Measurements from ENCODE around the gene CSTF3.

The CSTF3 gene

DNA sequence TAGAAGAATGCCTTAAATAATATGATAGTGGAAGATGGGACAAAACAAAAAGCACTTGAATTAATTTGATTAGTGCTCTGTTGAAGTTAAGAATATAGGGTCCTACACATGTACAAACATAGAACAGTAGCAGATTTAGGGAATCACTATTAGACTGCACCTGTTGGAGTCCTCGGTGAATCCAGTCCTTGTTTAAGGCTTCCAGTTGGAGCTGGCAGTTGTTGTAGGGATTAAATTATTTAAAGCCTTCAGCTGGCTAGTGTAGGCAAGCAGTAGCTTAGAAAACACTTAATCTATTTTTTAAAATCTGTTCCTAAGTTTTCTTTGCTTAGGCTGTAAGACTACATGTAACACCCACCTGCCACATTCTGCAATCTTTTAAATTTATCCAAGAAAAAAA, 24.5 kb upstream of the CSTF3 start:
- Histone ChIP-seq H3K27ac (no peak overlapping the region), H3K36me3 (ENCODE audit: insufficient read depth) (no peaks in the 10 kb centered on the region), H3K4me1 (ENCODE audit: low read depth, poor library complexity, severe bottlenecking) (no peaks in the 10 kb centered on the region), H3K79me2 (ENCODE audit: insufficient read depth, low read depth) (no peaks in the 10 kb centered on the region), H3K27me3 (ENCODE audit: insufficient read depth, low read depth) (no peaks in the 10 kb centered on the region), H4K20me1 (ENCODE audit: insufficient read depth) (no peaks in the 10 kb centered on the region), H3K4me3 (IDR thresholded peaks at IDR 0.05; ENCODE audit: insufficient read depth, low read depth, low read length) (no peak overlapping the region), H3K4me2 (no peak overlapping the region), H2AFZ (ENCODE audit: low read depth) (no peak overlapping the region), H3K9ac (no peak overlapping the region)
- TF ChIP-seq, protein P1, sequence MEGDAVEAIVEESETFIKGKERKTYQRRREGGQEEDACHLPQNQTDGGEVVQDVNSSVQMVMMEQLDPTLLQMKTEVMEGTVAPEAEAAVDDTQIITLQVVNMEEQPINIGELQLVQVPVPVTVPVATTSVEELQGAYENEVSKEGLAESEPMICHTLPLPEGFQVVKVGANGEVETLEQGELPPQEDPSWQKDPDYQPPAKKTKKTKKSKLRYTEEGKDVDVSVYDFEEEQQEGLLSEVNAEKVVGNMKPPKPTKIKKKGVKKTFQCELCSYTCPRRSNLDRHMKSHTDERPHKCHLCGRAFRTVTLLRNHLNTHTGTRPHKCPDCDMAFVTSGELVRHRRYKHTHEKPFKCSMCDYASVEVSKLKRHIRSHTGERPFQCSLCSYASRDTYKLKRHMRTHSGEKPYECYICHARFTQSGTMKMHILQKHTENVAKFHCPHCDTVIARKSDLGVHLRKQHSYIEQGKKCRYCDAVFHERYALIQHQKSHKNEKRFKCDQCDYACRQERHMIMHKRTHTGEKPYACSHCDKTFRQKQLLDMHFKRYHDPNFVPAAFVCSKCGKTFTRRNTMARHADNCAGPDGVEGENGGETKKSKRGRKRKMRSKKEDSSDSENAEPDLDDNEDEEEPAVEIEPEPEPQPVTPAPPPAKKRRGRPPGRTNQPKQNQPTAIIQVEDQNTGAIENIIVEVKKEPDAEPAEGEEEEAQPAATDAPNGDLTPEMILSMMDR (conservative IDR thresholded peaks at IDR 0.05; ENCODE audit: low read depth, low read length), result no peak

DNA sequence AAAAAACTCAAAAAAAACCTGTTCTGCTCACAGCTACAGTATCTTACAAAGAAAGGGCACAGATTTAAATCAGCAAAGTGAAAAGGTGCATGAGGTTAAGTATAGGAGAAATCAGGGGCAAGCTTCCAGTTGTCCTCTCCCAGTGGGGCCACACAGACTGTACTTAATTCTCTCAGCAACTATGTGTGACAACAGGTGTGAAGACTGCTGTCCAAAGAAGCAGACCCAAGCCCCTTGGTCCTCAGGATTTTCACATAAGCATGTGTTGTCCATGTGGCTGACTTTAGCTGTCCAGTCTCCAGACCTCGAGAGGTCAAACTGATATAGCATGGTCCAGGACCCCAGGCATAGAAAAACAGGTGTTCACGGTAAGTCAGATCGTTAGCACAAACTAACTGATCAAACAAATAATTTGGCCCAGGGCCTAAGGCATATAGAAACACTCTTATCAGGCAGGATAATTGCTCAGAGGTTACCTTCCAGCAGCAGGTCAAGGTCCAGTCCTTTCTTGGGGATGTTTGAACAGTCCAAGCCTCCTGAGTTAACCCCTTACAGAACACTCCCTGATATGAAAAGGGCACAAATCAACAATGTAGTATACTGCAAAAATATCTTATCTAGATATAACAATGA, 21.1 kb upstream of the CSTF3 start:
- H3K9ac ChIP-seq, result no peak overlapping the region
- no peaks in the 10 kb centered on the region for H3K36me3 ChIP-seq (ENCODE audit: insufficient read depth)
- no peaks in the 10 kb centered on the region for H3K4me1 ChIP-seq (ENCODE audit: low read depth, poor library complexity, severe bottlenecking)
- H3K4me3 ChIP-seq (IDR thresholded peaks at IDR 0.05; ENCODE audit: insufficient read depth, low read depth, low read length), result no peak overlapping the region
- H3K79me2 ChIP-seq (ENCODE audit: insufficient read depth, low read depth), result no peaks in the 10 kb centered on the region
- H2AFZ ChIP-seq (ENCODE audit: low read depth), result no peak overlapping the region
- H4K20me1 ChIP-seq (ENCODE audit: insufficient read depth), result no peaks in the 10 kb centered on the region
- TF ChIP-seq, protein P1 (conservative IDR thresholded peaks at IDR 0.05; ENCODE audit: low read depth, low read length), result no peak
- no peak overlapping the region for H3K4me2 ChIP-seq
- H3K27ac ChIP-seq, result no peak overlapping the region
- no peaks in the 10 kb centered on the region for H3K27me3 ChIP-seq (ENCODE audit: insufficient read depth, low read depth)

DNA sequence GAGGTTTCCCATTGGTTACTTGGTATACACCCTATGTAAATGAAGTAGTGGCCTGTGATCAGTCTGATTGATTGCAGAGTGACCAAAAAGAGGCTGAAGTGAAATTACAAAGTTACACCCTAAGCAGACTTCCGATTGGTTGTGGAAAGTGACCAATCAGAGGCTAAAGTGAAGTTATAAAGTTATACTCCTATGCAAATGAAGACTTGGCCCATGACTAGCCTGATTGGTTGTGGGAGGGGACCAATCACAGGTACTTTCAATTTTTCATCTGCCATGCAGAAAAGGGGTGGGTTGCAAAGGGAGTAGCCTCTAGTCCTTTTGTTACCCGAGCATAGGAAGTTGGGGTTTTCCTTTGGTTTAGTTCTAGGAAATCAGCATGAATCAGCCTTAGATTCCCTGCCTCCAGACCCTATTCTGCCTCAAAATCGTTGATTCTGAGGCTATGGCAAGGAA, 18.1 kb upstream of the CSTF3 start:
- H3K27ac ChIP-seq, result no peak overlapping the region

DNA sequence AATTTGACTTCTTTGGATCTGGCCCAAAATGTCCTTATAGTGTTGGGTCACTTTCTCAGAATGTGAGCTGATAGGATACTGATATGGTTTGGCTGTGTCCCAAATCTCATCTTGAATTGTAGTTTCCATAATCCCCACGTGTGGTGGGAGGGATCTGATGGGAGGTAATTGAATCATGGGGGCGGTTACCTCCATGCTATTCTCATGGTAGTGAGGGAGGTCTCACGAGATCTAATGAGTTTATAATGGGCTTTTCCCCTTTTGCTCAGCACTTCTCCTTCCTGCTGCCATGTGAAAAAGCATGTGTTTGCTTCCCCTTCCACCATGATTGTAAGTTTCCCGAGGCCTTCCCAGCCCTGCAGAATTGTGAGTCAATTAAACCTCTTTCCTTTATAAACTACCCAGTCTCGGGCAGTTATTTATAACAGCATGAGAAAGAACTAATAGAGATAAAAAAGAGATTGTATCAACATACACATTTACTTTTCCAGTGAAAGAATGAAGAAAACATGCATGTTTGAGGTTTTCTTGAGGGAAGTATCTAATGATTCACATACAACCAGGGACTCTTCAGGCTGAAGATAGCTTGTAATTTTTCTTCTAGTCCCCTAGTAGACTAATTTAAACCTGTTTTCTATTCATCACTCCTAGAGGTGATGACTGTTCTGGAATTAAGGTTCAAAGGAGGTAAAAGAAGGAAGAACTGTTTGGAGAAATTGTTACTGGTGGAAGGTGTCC, 17.3 kb upstream of the CSTF3 start:
- no peaks in the 10 kb centered on the region for H3K4me1 ChIP-seq (ENCODE audit: low read depth, poor library complexity, severe bottlenecking)
- no peak overlapping the region for H3K4me3 ChIP-seq (IDR thresholded peaks at IDR 0.05; ENCODE audit: insufficient read depth, low read depth, low read length)
- H3K9ac ChIP-seq, result no peak overlapping the region
- no peak overlapping the region for H3K4me2 ChIP-seq
- no peaks in the 10 kb centered on the region for H4K20me1 ChIP-seq (ENCODE audit: insufficient read depth)
- H3K27me3 ChIP-seq (ENCODE audit: insufficient read depth, low read depth), result no peaks in the 10 kb centered on the region
- no peak overlapping the region for H3K27ac ChIP-seq
- H2AFZ ChIP-seq (ENCODE audit: low read depth), result no peak overlapping the region
- no peaks in the 10 kb centered on the region for H3K36me3 ChIP-seq (ENCODE audit: insufficient read depth)
- TF ChIP-seq, protein P1 (conservative IDR thresholded peaks at IDR 0.05; ENCODE audit: low read depth, low read length), result no peak
- H3K79me2 ChIP-seq (ENCODE audit: insufficient read depth, low read depth), result no peaks in the 10 kb centered on the region

More for the DNA sequence above, 18.1 kb upstream of the CSTF3 start:
- Histone ChIP-seq H3K36me3 (ENCODE audit: insufficient read depth) (no peaks in the 10 kb centered on the region), H3K27me3 (ENCODE audit: insufficient read depth, low read depth) (no peaks in the 10 kb centered on the region), H3K79me2 (ENCODE audit: insufficient read depth, low read depth) (no peaks in the 10 kb centered on the region), H3K4me2 (no peak overlapping the region), H3K4me1 (ENCODE audit: low read depth, poor library complexity, severe bottlenecking) (no peaks in the 10 kb centered on the region), H3K9ac (no peak overlapping the region), H2AFZ (ENCODE audit: low read depth) (no peak overlapping the region), H3K4me3 (IDR thresholded peaks at IDR 0.05; ENCODE audit: insufficient read depth, low read depth, low read length) (no peak overlapping the region), H4K20me1 (ENCODE audit: insufficient read depth) (no peaks in the 10 kb centered on the region)
- TF ChIP-seq, protein P1 (conservative IDR thresholded peaks at IDR 0.05; ENCODE audit: low read depth, low read length), result no peak
